NCI-H345 (cell line): ENCODE data around the gene MMP15.
"Not testable (repeated sequence)": the region's sequence is repeated elsewhere in the genome, so short reads cannot be mapped to it uniquely, and the experiment has no call there.

Source experiments
- DNase-seq: peaks from one replicate; lab custom pipeline; 2025; lab: John Stamatoyannopoulos, UW

Gene MMP15

DNA sequence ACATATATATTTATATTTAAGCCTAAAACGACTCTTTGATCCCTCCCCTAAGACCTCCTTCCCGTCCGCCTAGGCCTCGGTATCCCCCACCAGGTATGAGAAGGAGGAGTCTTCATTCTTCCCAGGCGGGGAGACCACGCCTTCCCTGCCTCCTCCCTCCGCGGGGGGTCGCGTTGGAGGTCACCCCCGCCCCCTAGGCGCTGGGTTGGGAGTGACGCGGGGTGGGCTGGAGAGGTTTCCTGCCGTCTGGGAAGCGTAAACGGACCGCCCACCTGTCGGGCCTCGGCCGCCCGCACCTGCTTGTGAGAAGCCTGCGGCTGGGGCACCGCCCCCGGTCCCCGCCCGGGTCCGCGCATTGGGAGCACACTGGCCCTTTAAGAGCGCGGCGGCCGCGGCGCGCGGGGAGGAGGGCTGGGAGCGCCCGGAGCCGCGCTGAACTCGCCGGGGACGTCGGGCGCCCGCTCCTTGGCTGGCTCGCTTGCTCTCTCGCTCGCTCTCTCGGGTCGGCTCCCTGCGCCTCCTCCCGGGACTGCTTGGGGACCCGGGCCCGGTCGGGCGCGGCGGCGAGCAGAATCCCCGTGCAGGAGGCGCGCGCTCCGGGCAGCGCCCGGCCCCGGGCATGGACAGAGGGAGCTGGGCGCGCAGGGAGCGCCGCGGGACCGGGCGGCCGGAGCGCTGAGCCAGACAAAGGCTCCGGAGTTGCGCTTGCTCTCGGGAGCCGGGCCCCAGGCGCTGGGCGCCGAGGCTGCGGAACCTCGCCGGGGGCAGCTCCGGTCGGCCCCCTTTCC, at the start of gene MMP15:
MMP15 (plus strand) TSS at position 404 of the 788 bp plus-strand sequence. CDS start 597 bp downstream, outside the sequence.
- DNase-seq = peak; percentile 73

GRCh38 chr16:57976331-57976796, 49.2 kb upstream of the MMP15 start:
- DNase-seq = no peak

GRCh38 chr16:57977418-57978069, 48.0 kb upstream of the MMP15 start:
- DNase-seq = no peak

DNA sequence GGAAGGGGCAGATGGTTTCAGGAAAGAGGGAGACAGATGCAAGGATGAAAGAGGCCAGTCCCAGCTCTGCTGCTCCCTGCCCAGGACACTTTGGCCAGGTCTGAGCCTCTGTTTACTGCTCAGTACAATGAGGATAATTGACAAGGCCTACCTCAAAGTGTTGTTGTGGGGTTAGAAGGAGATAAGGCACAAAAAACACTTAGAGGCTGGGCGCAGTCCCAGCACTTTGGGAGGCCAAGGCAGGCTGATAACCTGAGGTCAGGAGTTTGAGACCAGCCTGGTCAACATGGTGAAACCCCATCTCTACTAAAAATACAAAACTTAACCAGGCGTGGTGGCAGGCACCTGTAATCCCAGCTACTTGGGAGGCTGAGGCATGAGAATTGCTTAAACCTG, 47.5 kb upstream of the MMP15 start:
- DNase-seq = not testable (repeated sequence)

GRCh38 chr16:57979006-57979585, 46.5 kb upstream of the MMP15 start:
- DNase-seq = no peak

- DNase-seq = no peak
Observed at GRCh38 chr16:57981636-57982035, 43.9 kb upstream of the MMP15 start.

DNA sequence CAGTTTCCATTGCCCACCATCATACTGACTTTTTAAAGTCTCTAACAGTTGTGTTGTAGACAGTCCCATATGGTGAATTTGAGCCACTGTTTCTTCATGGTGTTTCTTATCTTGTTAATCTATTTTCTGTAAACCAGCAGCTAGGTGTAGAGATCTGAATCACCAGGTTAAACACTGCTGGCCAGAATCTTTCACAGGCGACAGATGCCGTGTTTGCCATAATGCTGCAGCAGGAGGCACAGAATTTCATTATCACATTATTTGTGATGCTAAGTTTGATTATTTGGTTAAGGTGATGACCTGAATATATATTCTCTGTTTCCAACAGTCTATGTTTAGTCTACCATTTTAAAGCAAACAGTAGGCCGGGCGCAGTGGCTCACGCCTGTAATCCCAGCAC, 43.2 kb upstream of the MMP15 start:
- no peak for DNase-seq

DNA sequence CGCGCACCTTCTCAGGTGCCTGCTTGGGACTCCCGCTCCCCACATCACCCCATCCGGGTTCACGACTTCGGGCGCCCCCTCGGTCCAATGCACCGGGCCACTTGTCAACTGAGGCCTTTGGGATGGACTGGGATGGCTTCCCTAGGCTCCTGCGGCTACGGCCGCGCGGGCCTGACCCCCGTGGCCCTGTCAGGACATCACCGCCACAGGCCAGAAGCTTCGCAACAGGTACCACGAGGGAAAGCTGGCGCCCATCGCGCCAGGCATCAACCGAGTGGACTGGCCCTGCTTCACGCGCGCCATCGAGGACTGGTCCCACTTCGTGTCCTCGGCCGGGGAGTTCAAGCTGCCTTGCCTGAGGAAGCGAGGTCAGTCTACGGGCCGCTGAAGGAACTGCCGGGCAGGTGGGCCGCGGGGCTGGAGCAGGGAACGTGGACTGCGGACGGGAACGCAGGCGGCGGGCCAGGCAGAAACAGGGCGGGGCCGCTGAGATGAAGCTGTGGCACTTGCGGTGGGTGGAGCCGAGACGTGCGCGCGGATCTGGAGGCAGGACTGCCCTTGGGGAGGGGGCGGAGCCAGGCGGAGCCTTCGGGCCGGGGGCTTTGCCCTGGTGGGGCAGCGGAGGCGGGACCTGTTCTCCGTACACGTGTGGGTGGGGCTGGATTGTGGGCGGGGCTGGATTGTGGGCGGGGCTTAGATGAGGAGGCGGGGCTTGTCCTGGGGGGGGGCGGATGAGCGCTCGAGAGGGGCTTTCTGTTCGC, 40.9 kb upstream of the MMP15 start:
- DNase-seq = no peak

DNA sequence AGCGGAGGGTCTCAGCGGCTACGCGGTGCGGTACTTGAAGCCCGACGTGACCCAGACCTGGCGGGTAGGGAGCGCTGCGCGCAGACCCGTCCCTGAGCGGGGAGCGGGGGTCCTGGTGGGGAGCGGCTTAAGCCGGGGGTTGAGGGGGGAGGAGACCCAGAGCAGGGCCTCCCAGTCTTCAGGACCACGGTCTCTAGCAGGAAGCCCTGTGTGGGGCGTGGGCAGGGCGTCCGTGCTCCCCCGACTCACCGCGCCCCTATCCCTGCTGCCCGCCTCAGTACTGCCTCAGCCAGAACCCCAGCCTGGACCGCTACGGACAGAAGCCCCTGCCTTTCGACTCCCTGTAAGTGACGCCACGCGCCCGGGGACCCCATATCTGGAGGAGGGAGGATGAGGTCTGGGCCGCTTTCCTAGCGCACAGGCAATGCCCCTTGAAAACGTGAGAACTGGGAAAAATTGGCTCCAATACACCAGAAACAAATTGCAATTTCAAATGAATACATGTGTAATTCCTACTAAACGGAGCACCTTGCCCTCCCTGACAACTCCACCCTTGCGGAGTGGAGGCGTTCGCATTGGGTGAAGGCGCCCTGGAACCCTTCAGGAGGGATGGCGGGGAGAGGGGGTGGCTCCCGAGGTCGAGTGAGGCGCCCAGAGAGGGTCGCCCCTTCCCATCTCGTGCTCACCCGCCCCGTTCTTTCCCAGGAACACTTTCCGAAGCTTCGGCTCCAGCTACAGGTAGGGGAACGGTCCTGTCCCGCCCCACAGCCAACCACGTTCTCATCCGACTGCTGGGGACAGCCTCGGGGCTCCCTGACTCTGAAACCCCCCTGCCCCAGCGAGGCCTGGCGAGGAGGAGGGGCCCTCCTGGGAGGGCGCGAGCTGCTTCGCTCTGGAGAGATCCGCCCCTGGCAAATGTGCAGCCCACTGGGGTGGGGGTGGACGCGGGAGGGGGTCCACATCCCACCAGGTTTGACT, 40.1 kb upstream of the MMP15 start:
- DNase-seq = no peak

DNA sequence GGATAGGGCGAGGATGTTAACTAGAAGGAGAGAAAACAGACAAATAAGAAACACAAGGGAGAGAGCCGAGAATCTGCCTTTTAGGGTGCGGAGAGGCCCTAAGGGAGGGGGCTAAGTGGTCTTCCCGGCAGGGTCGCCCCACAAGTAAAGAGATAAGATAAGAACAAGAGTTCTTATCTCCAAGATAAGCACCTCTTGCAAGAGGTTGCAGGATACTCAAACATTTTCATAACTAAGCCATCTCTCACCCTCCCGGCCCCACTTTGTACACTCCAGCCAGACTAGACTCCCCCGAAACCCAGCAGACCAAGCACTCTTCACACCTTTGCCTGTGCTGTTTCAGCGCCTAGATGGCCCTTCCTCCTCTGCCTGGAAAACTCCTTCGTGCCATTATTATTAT, 39.4 kb upstream of the MMP15 start:
- DNase-seq = no peak

GRCh38 chr16:57987441-57988177, 37.9 kb upstream of the MMP15 start:
- DNase-seq = no peak

DNA sequence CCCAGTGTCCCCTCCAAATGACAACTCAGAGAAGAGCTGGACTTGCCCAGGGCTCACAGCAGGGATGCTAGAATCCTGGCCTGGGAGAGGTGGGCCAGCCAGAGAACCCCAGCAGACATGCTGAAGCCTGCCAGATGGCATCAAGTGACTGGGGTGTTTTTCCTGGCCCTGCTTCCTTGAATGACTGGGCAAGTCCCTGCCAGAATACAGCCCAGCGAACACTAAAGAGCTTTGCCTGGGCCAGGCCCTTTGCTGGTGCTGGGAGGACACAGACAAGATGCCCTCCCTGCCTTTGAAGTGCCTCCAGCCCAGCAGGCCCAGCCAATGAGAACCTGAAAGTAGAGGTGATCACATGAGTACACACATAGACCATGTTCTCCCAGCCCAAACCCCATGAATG, 36.6 kb upstream of the MMP15 start:
- DNase-seq = peak; percentile 17

GRCh38 chr16:57991551-57992059, 33.9 kb upstream of the MMP15 start:
- DNase-seq = no peak

DNA sequence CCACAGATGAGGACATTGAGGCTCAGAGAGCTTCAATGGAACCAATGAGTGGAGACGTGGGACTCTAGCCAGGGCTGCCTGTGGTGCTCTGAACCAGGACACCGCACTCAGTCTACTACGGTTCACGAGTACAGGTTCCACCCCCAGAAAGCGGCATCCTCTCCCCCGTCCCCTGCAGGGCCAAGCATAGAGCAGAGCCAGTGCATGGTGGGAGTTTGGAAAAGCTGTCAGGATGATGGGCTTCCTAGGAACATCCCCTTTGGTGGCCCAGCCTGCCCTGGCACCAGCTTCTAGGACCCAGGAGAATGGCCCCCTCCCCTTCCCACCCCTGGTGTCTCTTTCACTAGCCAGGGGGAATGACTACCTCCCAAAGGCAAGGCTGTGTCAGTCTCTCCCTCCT, 33.5 kb upstream of the MMP15 start:
- DNase-seq = no peak

GRCh38 chr16:57993438-57993837, 32.1 kb upstream of the MMP15 start:
- DNase-seq = peak; percentile 87

- DNase-seq = no peak
Observed at GRCh38 chr16:57993897-57994296, 31.7 kb upstream of the MMP15 start.

GRCh38 chr16:57994361-57994760, 31.2 kb upstream of the MMP15 start:
- no peak for DNase-seq

DNA sequence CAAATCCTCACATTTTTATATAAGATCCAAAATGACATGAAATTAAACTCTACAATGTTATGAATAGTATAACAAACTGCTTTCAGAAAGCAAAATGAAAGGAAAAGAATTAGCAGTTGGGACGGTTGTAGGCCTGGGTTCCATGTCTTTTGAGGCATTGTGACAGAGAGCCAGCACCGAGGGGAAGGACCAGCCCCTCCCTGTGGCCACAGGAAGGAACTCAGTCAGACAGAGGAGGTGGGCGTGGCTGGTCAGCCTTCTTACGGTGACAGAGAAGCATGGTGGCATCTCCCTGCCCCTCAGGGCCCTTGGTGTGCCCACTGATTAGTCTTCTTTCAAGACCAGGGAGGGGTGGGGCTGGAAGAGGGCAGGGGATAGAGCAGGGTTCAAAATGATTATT, 30.8 kb upstream of the MMP15 start:
- no peak for DNase-seq

GRCh38 chr16:57995721-57996405, 29.7 kb upstream of the MMP15 start:
- no peak for DNase-seq
